Measurements from ENCODE around the gene ARID3A. TPM values are rescaled to one million over a fixed set of nuclear protein-coding genes. Genes with fewer than 3 reads are reported as not detected.
"Not testable (repeated sequence)": the region's sequence is repeated elsewhere in the genome, so short reads cannot be mapped to it uniquely, and the experiment has no call there.

Gene ARID3A, protein sequence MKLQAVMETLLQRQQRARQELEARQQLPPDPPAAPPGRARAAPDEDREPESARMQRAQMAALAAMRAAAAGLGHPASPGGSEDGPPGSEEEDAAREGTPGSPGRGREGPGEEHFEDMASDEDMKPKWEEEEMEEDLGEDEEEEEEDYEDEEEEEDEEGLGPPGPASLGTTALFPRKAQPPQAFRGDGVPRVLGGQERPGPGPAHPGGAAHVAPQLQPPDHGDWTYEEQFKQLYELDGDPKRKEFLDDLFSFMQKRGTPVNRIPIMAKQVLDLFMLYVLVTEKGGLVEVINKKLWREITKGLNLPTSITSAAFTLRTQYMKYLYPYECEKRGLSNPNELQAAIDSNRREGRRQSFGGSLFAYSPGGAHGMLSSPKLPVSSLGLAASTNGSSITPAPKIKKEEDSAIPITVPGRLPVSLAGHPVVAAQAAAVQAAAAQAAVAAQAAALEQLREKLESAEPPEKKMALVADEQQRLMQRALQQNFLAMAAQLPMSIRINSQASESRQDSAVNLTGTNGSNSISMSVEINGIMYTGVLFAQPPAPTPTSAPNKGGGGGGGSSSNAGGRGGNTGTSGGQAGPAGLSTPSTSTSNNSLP
- 10 to 100 TPM in 1 of 4 donors, 1 to 10 TPM in 3; 1.3 to 22.0 (median 3.8) TPM for total RNA-seq

DNA sequence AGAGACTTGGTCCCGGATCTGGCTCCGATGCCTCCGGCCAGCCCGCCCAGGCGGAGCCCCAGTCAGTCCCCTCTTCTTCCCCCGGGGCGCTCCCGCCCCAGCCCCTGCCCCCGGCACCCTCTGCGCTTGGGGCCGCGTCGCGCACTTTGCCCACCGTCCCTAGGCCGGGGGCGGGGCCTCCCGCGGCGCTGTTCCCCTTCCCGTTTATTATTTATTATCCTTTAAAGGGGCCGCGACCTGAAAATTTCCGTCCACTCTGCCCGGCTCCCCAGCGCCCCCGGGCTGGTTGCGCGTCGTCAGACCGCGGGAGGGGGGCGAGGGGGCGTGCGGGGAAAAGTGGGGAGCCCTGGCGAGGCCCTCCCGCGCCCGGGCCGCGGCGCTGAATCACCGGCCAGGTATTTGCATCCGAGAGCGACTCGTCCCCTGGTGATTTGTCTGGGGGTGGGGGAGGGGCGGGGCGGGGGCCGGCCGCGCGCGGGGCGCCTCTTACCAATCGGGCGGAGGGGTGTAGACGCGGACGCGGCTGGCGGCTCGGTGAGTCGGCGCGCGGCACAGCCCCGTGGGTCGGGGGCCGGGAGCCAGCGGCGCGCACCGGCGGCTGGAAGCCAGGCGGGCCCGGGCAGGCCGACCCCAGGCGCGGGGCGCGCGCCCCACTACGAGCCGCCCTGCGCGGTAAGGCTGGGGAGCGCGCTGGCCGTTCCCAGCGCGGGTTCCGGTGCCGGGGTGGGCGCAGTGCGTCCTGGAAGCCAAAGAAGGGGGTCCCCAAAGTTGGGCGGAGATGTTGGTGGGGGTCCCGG, at the start of gene ARID3A:
TSS of gene ARID3A (plus strand) at position 510 of the 797 bp plus-strand sequence. CDS start 3,494 bp downstream, outside the sequence.
- intact Hi-C loops (cut with DNase I; ENCODE audit: low total_unique reads) = loop anchor here (10.0 kb wide), 2 partner anchors 161 to 179 kb away; partner anchors contain the start of gene GPX4
- TF ChIP-seq, protein P1, sequence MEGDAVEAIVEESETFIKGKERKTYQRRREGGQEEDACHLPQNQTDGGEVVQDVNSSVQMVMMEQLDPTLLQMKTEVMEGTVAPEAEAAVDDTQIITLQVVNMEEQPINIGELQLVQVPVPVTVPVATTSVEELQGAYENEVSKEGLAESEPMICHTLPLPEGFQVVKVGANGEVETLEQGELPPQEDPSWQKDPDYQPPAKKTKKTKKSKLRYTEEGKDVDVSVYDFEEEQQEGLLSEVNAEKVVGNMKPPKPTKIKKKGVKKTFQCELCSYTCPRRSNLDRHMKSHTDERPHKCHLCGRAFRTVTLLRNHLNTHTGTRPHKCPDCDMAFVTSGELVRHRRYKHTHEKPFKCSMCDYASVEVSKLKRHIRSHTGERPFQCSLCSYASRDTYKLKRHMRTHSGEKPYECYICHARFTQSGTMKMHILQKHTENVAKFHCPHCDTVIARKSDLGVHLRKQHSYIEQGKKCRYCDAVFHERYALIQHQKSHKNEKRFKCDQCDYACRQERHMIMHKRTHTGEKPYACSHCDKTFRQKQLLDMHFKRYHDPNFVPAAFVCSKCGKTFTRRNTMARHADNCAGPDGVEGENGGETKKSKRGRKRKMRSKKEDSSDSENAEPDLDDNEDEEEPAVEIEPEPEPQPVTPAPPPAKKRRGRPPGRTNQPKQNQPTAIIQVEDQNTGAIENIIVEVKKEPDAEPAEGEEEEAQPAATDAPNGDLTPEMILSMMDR (IDR thresholded peaks at IDR 0.05) = peak in 1 of 4 experiments; percentile 2
- peak in 1 of 2 donors; percentile 65 for TF ChIP-seq POLR2A (IDR thresholded peaks at IDR 0.05)
- Histone ChIP-seq H3K9me3 (no peaks in the 10 kb centered on the region), H3K4me1 (peaks cover 0 to 6% of the 10 kb centered on the region in 2 donors), H3K36me3 (no peaks in the 10 kb centered on the region), H3K27ac (peak within 1 kb of the TSS; percentile 79 to 80), H3K27me3 (peaks cover 3 to 8% of the 10 kb centered on the region in 2 donors), H3K4me3 (peak within 1 kb of the TSS; percentile 53 to 74)
- peak; percentile 77 to 78 for DNase-seq

DNA sequence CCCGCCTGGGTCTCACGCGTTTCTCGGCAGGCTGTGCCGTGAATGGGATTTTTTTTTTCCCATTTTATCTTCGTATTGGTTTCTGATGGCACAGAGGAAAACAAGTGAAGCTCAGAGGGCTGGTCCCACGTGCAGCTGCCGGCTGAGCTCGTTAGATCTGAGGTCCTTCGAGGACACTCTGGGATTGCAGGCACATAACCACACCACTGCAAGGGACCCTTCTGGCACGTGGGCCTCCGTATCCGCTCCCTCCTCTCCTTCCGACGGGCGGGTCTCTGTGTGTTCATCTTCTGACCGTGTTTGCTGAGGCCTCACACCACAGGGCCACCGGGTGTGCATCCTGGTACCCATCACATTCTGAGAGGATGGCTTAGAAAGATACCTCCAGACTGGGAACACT, 49.7 kb upstream of the ARID3A start:
- H3K36me3 ChIP-seq = no peaks in the 10 kb centered on the region
- intact Hi-C loops (cut with DNase I; ENCODE audit: low total_unique reads) = no loop called here
- TF ChIP-seq, protein P1 (IDR thresholded peaks at IDR 0.05) = no peak
- TF ChIP-seq POLR2A (IDR thresholded peaks at IDR 0.05) = no peak

DNA sequence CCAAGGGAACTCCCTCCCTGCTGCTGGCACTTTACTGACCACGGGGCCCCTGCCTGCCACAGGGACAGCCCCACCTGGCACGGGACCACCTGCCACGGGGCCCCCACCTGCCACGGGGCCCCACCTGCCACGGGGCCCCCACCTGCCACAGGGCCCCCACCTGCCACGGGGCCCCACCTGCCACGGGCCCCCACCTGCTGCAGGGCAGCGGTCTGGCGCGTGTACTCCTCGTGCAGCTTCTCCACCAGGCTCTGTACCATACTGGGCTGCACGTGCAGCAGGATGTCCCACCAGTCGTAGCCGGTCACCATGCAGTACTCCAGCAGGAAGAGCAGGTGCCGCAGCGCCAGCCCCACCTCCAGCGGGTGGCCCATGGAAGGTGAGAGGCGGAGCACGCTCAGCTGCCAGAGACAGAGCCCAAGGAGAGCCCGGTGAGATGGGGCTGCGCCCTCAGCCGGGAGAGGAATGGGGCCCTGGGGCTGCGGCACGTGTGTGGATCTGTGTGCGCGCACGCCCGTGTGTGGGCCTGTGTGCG, 49.0 kb upstream of the ARID3A start:
- no peak overlapping the region for H3K27ac ChIP-seq
- no peaks in the 10 kb centered on the region for H3K36me3 ChIP-seq
- TF ChIP-seq, protein P1 (IDR thresholded peaks at IDR 0.05) = no peak
- TF ChIP-seq POLR2A (IDR thresholded peaks at IDR 0.05) = no peak
- no peaks in the 10 kb centered on the region for H3K9me3 ChIP-seq
- DNase-seq = no peak
- intact Hi-C loops (cut with DNase I; ENCODE audit: low total_unique reads) = no loop called here
- H3K4me3 ChIP-seq = no peak overlapping the region
- no peaks in the 10 kb centered on the region for H3K27me3 ChIP-seq
- peaks cover 0 to 8% of the 10 kb centered on the region in 2 donors for H3K4me1 ChIP-seq

More for the DNA sequence above, 49.7 kb upstream of the ARID3A start:
- Histone ChIP-seq H3K27me3 (no peaks in the 10 kb centered on the region), H3K9me3 (no peaks in the 10 kb centered on the region), H3K4me3 (no peak overlapping the region), H3K27ac (no peak overlapping the region), H3K4me1 (peaks cover 0 to 8% of the 10 kb centered on the region in 2 donors)
- DNase-seq = no peak

DNA sequence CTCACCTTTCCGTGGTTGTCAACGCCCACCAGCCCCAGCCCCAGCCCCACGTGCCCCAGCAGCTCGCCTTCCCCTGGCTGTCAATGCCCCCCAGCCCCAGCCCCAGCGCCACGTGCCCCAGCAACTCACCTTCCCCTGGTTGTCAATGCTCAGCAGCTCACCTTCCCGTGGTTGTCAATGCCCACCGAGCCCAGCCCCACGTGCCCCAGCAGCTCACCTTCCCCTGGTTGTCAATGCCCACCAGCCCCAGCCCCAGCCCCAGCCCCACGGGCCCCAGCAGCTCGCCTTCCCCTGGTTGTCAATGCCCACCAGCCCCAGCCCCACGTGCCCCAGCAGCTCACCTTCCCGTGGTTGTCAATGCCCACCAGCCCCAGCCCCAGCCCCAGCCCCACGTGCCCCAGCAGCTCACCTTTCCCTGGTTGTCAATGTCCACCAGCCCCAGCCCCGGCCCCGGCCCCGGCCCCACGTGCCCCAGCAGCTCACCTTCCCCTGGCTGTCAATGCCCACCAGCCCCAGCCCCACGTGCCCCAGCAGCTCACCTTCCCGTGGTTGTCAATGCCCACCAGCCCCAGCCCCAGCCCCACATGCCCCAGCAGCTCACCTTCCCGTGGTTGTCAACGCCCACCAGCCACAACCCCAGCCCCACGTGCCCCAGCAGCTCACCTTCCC, 47.7 kb upstream of the ARID3A start:
- intact Hi-C loops (cut with DNase I; ENCODE audit: low total_unique reads); H3K27me3 ChIP-seq; H3K27ac ChIP-seq; H3K4me3 ChIP-seq; H3K4me1 ChIP-seq; H3K36me3 ChIP-seq; H3K9me3 ChIP-seq; DNase-seq: not testable (repeated sequence)

DNA sequence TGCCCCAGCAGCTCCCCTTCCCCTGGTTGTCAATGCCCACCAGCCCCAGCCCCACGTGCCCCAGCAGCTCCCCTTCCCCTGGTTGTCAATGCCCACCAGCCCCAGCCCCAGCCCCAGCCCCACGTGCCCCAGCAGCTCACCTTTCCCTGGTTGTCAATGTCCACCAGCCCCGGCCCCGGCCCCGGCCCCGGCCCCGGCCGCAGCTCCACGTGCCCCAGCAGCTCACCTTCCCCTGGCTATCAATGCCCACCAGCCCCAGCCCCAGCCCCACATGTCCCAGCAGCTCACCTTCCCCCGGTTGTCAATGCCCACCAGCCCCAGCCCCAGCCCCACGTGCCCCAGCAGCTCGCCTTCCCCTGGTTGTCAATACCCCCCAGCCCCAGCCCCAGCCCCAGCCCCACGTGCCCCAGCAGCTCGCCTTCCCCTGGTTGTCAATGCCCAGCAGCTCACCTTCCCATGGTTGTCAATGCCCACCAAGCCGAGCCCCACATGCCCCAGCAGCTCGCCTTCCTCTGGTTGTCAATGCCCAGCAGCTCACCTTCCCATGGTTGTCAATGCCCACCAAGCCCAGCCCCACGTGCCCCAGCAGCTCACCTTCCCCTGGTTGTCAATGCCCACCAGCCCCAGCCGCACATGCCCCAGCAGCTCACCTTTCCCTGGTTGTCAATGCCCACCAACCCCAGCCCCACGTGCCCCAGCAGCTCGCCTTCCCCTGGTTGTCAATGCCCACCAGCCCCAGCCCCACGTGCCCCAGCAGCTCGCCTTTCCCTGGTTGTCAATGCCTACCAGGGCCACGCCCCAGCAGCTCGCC, 46.9 kb upstream of the ARID3A start:
- H3K4me1 ChIP-seq; H3K36me3 ChIP-seq; H3K4me3 ChIP-seq; DNase-seq; H3K9me3 ChIP-seq; H3K27me3 ChIP-seq; H3K27ac ChIP-seq; intact Hi-C loops (cut with DNase I; ENCODE audit: low total_unique reads): not testable (repeated sequence)

Data from uterus (tissue), 4 donors.